OCI-M2 (cell line): ENCODE measurements around the gene CRACR2A.

Experiments used
- DNase-seq: peaks from one replicate; lab custom pipeline; 2025; ENCODE audit not compliant: unreplicated experiment; lab: John Stamatoyannopoulos, UW

CRACR2A gene, protein sequence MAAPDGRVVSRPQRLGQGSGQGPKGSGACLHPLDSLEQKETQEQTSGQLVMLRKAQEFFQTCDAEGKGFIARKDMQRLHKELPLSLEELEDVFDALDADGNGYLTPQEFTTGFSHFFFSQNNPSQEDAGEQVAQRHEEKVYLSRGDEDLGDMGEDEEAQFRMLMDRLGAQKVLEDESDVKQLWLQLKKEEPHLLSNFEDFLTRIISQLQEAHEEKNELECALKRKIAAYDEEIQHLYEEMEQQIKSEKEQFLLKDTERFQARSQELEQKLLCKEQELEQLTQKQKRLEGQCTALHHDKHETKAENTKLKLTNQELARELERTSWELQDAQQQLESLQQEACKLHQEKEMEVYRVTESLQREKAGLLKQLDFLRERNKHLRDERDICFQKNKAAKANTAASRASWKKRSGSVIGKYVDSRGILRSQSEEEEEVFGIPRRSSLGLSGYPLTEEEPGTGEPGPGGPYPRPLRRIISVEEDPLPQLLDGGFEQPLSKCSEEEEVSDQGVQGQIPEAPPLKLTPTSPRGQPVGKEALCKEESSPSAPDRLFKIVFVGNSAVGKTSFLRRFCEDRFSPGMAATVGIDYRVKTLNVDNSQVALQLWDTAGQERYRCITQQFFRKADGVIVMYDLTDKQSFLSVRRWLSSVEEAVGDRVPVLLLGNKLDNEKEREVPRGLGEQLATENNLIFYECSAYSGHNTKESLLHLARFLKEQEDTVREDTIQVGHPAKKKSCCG

GRCh38 chr12:3752741-3753486, at the start of gene CRACR2A:
Gene CRACR2A, minus strand, starts transcription at chr12:3753109. Its CDS starts 56,110 bp downstream, at chr12:3696999.
- no peak for DNase-seq

DNA sequence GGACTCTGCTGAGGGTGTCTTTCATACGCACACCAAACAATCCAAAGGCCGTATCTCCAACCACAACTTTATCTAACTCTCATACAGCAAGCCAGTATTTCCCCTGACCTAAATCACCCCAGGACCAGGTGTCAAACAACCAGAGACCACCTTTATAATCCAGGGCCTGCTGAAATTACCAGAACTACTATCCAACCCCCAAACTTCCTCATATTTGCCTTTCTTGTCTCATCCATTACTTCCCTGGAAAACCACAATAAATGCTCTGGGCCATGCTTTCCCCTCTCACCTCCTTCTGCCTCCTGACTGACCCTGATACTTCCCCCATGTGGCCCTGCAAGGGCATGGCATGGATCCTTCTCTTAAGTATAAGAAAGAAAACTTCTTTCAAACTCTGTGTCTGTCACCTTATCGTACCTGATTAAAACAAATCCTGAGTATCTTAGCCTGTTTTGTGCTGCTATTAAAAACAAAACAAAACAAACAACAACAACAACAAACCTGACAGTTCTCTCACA, 44.7 kb upstream of the CRACR2A start:
- no peak for DNase-seq

DNA sequence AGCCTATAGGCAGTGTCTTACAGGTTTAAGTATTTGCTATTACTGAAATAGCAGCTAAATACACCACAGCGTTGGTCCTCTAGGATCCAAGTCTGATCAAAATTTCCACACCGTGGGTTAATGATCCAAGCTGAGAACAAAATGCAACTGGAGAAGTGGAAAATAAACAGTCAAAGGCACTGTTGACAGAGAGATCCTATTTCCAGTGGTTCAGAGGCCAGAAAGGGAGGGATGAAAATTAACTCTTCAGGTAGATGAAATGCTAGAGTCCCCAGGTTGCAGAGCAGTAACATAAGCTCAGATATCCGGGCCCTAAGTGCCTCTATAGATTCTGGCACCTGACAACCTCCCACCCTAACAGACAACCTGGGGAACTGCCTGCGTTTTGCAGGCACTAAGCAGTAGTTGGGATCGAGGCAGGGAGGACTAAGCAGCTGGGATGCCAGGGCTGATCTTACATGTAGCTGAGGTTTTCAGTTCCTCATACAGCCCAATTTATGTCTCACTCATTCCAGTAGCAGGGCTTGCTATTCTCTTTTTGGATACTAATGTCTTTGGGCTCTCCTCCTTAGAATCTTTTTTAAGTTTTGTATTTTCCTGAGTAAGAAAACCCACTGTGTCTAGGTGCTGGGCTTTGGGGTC, 42.7 kb upstream of the CRACR2A start:
- DNase-seq = no peak

DNA sequence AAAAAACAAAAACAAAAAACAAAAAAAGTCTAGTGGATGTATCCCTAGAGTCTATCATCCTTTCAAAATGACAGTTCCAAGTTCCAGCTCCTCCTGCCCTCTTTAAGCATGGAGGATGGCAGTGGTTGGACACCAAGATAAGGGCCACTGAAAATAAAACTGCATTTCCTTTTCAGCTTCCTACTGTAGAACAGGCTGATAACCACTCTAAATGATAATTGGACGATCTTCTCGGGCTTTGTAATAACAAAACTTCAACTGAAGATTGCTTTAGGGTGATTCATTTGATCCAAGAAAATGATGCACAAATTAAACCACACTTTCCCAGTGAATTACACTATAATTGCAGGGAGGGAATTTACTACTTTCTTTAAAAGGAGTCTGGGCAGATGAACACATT, 42.2 kb upstream of the CRACR2A start:
- no peak for DNase-seq

- DNase-seq = no peak
Observed at GRCh38 chr12:3792623-3793288, 39.8 kb upstream of the CRACR2A start.

- DNase-seq = no peak
Observed at GRCh38 chr12:3791256-3791874, 38.5 kb upstream of the CRACR2A start.

DNA sequence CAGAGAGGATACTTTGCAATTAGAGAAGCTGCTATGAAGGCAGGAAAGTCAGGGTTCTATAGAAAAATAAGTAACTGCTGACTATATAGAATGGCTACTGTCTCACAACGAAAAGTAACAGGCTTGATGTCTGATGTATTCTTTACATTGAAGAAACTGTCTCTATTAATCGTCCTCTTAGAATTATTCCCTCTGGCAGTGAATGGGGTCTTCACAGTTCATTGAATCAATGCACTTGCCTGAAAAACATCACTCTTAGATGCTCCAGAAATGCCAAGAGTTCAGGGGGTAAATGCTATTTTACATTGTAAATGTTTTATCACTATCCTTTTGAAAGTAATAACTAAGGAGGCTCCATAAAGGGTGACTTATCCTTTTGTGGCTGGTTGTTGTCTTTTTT, 37.7 kb upstream of the CRACR2A start:
- DNase-seq = no peak

DNA sequence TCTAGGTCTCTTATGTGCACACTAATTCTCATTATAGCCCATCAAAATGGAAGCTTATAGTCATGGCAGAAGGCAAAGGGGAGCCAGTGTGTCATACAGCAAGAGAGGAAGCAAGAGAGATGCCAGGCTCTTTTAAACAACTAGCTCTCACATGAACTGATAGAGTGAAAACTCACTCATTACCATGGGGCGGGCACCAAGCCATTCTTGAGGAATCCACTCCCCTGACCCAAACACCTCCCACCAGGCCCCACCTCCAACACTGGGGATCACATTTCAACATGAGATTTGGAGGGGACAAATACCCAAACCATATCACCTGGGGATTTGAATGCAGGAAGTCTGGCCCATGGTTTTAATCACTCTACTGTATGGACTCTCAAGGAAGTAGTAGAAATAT, 36.9 kb upstream of the CRACR2A start:
- no peak for DNase-seq

DNA sequence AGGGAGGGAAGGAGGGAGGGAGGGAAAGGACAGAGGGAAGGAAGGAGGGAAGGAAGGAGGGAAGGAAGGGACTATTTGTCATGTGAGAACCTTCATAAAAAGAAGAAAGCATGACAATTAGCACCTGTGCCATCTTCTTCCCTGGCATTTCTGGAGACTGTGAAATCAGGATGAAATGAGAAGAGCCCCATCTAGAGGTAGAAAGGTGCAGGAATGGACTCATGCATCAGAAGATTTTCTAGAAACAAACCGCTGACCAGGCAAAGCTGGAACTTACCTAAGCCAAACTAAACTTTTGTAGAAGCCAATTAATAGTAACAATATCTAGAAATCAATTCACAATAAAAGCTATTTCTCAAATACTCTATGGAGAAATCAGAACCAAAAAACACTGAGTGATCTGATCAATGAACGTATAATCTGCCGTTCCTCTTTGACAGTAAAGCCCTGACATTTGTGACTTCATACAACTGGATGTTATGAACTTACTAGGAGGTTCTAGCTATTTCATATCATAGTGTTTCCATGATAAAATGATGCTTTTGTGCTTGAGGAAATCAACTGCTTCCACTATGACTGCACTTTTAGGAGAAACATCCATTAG, 24.4 kb upstream of the CRACR2A start:
- no peak for DNase-seq

- no peak for DNase-seq
Observed at GRCh38 chr12:3775385-3776035, 22.6 kb upstream of the CRACR2A start.

DNA sequence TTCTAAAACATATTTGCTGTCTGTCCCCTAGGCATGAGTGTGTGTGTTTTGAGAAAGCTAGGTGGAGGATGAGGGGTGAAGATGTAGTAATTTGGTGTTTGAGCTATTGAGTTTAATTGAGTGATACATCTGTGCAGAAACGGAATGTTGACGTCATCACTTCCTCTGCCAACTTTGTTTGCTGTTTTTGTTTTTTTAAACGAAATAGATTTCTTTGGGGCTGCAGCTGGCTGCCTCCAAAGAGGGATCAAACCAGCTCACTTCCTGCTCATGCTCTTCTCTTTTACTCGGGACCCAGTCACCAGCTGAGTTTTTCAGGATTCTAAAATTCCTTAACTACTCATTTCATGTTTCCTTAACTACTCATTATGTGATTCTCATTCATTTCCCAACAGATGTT, 19.5 kb upstream of the CRACR2A start:
- DNase-seq = no peak

DNA sequence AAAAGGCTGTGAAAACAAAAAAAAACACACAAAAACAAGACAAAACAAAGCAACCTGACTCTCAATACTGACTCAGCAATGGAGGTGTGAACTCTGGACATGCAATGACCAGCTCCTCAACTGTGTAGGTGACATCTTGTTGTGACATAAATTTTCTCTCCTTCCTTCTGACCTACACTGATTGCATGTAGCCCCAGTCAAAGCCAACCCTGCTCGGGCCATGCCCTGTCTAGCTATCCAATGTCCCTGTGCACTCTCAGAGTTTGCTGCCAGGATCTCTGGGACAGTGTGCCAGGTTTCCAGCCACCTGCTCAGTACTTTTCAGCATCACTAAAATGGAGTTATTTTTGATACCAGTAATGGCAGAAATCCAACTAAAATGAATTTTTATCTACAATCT, 18.9 kb upstream of the CRACR2A start:
- DNase-seq = no peak

GRCh38 chr12:3770891-3771290, 18.0 kb upstream of the CRACR2A start:
- DNase-seq = no peak

DNA sequence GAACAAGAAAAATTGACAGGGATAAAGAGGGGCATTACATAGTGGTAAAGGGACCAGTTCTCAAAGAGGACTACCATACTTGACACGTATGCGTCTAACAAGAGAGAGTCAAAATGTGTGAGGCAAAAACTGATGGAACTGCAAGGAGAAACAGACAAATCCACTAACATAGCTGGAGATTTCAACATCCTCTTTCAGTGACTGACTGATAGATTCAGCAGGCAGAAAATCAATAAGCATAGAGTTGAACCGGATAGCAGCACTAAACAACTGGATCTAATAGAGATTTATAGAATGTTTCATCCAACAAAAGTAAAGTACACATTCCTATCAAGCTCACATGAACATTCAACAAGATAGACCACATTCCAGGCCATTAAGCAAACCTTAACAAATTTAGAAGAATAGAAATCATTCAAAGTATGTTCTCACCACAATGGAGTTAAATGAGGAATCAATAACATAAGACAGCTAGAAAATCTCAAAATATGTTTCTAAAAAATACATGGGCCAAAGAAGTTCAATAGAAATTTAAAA, 16.1 kb upstream of the CRACR2A start:
- no peak for DNase-seq

DNA sequence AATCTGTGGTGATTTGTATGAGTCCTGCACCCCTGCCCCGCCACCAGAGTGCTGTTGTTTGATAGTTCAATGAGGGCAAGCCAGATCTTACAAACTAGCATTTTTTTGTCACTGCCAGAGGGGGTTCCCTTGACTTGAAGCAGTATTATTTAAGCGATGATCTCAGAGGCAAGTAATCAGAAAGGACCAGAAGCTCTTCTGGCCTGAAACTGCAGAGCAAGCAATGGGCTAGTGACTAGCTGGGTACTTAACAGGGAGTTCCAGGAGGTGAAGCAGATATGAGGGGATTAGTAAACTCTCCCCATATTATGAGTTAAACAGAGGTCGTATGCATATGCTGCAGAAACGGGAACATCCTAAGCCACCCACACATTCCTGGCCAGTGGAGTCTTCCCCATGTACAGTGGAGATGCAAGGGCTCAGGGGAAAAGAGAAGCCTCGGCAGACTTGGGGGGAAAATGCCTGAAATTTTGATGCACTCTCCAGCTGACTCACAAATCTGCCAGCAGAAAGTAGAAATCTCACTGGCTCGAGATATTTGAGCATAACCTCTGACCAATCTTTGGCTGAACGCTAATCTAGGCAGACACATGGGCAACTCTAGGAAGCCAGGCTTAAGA, 8.3 kb upstream of the CRACR2A start:
- no peak for DNase-seq

- DNase-seq = no peak
Observed at GRCh38 chr12:3759878-3760277, 7.0 kb upstream of the CRACR2A start.

GRCh38 chr12:3757261-3757660, 4.4 kb upstream of the CRACR2A start:
- no peak for DNase-seq

- no peak for DNase-seq
Observed at GRCh38 chr12:3755898-3756297, 3.0 kb upstream of the CRACR2A start.
